Astrocyte (in vitro differentiated cells and primary cell): ENCODE measurements around the gene TIGD1. TPM values are rescaled to one million over a fixed set of nuclear protein-coding genes. Genes with fewer than 3 reads are reported as not detected.
"Not testable (repeated sequence)": the region's sequence is repeated elsewhere in the genome, so short reads cannot be mapped to it uniquely, and the experiment has no call there.

Experiments
- DNase-seq: peaks from one replicate; pipeline ENCODE4 v3.0.0-alpha.2; 2010; ENCODE audit warnings: low read depth
- FAIRE-seq: peaks from 2 replicates; lab custom pipeline; 2011; peaks lifted over from hg19 to GRCh38; lab: Jason Lieb, UNC
- H2AFZ ChIP-seq: 2 replicates; pipeline ENCODE4 v1.6.0; 2012; ENCODE audit warnings: low read depth, low read length, inconsistent platforms
- H3K27ac ChIP-seq: 2 replicates; pipeline ENCODE4 v1.5.1; 2011; ENCODE audit warnings: low read depth, low read length, inconsistent platforms
- H3K27me3 ChIP-seq: 2 replicates; pipeline ENCODE4 v1.6.0; 2011; ENCODE audit warnings: low read length, inconsistent platforms; ENCODE audit not compliant: insufficient read depth
- H3K36me3 ChIP-seq: 2 replicates; pipeline ENCODE4 v1.5.1; 2011; ENCODE audit warnings: low read length, inconsistent platforms; ENCODE audit not compliant: insufficient read depth
- H3K4me1 ChIP-seq: 2 replicates; pipeline ENCODE4 v1.5.1; 2011; ENCODE audit warnings: low read length, inconsistent platforms; ENCODE audit not compliant: insufficient read depth
- H3K4me2 ChIP-seq: 2 replicates; pipeline ENCODE4 v1.6.0; 2012; ENCODE audit warnings: low read length, inconsistent platforms
- H3K4me3 ChIP-seq: 2 replicates; pipeline ENCODE4 v1.5.1; 2011; ENCODE audit warnings: low read depth, mild to moderate bottlenecking, low read length, inconsistent platforms; ENCODE audit not compliant: insufficient read depth
- H3K79me2 ChIP-seq: 2 replicates; pipeline ENCODE4 v1.6.0; 2012; ENCODE audit warnings: mild to moderate bottlenecking, low read length, inconsistent platforms; ENCODE audit not compliant: insufficient read depth
- H3K9ac ChIP-seq: 2 replicates; pipeline ENCODE4 v1.6.0; 2012; ENCODE audit warnings: mild to moderate bottlenecking, low read length, inconsistent platforms
- H3K9me3 ChIP-seq: 2 replicates; pipeline ENCODE4 v1.5.1; 2012; ENCODE audit warnings: low read depth, mild to moderate bottlenecking, low read length, inconsistent platforms; ENCODE audit not compliant: insufficient read depth
- H4K20me1 ChIP-seq: 2 replicates; pipeline ENCODE4 v1.6.0; 2012; ENCODE audit warnings: low read length, inconsistent platforms; ENCODE audit not compliant: insufficient read depth
- H3K27ac Mint-ChIP-seq: one replicate; pipeline ENCODE4 v1.8.0; 2021; ENCODE audit warnings: mild to moderate bottlenecking, mixed read lengths; ENCODE audit not compliant: unreplicated experiment
- H3K27me3 Mint-ChIP-seq: one replicate; pipeline ENCODE4 v1.8.0; 2021; ENCODE audit warnings: low read depth, mixed read lengths; ENCODE audit not compliant: unreplicated experiment
- H3K36me3 Mint-ChIP-seq: one replicate; pipeline ENCODE4 v1.8.0; 2021; ENCODE audit warnings: low read depth, mixed read lengths; ENCODE audit not compliant: unreplicated experiment
- H3K4me1 Mint-ChIP-seq: one replicate; pipeline ENCODE4 v1.8.0; 2021; ENCODE audit warnings: low read depth, mixed read lengths; ENCODE audit not compliant: unreplicated experiment
- H3K4me3 Mint-ChIP-seq: one replicate; pipeline ENCODE4 v1.8.0; 2021; ENCODE audit warnings: mild to moderate bottlenecking, moderate library complexity, mixed read lengths; ENCODE audit not compliant: unreplicated experiment
- H3K9me3 Mint-ChIP-seq: one replicate; pipeline ENCODE4 v1.8.0; 2021; ENCODE audit warnings: mild to moderate bottlenecking, mixed read lengths; ENCODE audit not compliant: unreplicated experiment
- CTCF ChIP-seq: IDR thresholded peaks from 2 replicates; pipeline ENCODE4 v1.5.1; 2011; ENCODE audit warnings: low read depth, mild to moderate bottlenecking, inconsistent platforms, low read length, moderate library complexity; ENCODE audit not compliant: insufficient read depth
- EZH2 ChIP-seq: IDR thresholded peaks from 2 replicates; pipeline ENCODE4 v1.6.1; 2012; ENCODE audit warnings: mild to moderate bottlenecking, low read length, inconsistent platforms; ENCODE audit not compliant: insufficient read depth
- total RNA-seq: library from RNA; stranded (reverse); gene quantifications from 2 replicates; pipeline ENCODE4 v1.2.1, GENCODE V29; 2021

Gene TIGD1
- total RNA-seq, 1 donor from 2014 or later = 6.5 TPM

- Histone ChIP-seq H3K36me3 (no peaks in the 10 kb centered on the region), H4K20me1 (no peaks in the 10 kb centered on the region), H2AFZ (no peak overlapping the region), H3K4me3 (no peak overlapping the region), H3K27me3 (no peaks in the 10 kb centered on the region), H3K9ac (no peak overlapping the region), H3K79me2 (no peaks in the 10 kb centered on the region), H3K4me1 (no peaks in the 10 kb centered on the region), H3K27ac (no peak overlapping the region), H3K4me2 (no peak overlapping the region), H3K9me3 (peaks cover 4% of the 10 kb centered on the region)
- Mint-ChIP-seq H3K4me1 (peaks cover 2% of the 10 kb centered on the region), H3K4me3 (no peak overlapping the region), H3K27me3 (peaks cover 14% of the 10 kb centered on the region), H3K36me3 (peaks cover 5% of the 10 kb centered on the region), H3K9me3 (peaks cover 3% of the 10 kb centered on the region), H3K27ac (no peak overlapping the region)
- FAIRE-seq (no peak), DNase-seq (no peak)
- TF ChIP-seq CTCF (no peak), EZH2 (no peak)
Measured at GRCh38 chr2:232533944-232534710, 16.2 kb downstream of the TIGD1 start.

- H3K27me3 Mint-ChIP-seq = peaks cover 27% of the 10 kb centered on the region
- H3K4me3 ChIP-seq, H3K4me1 Mint-ChIP-seq, H3K9me3 ChIP-seq, H3K9me3 Mint-ChIP-seq, H4K20me1 ChIP-seq, H3K4me3 Mint-ChIP-seq, H3K9ac ChIP-seq, H3K27me3 ChIP-seq, H3K27ac Mint-ChIP-seq, H3K4me1 ChIP-seq, H3K36me3 ChIP-seq, H3K79me2 ChIP-seq, FAIRE-seq, H3K36me3 Mint-ChIP-seq, H3K27ac ChIP-seq, H2AFZ ChIP-seq, DNase-seq, H3K4me2 ChIP-seq: not testable (repeated sequence)
Measured at GRCh38 chr2:232532821-232533220, 17.5 kb downstream of the TIGD1 start.

GRCh38 chr2:232532419-232532818 is 17.9 kb downstream of the TIGD1 start:
- H3K4me1 Mint-ChIP-seq = peaks cover 4% of the 10 kb centered on the region
- Histone ChIP-seq H3K9me3 (peaks cover 4% of the 10 kb centered on the region), H3K27ac (no peak overlapping the region), H3K4me2 (no peak overlapping the region), H2AFZ (no peak overlapping the region), H3K27me3 (peaks cover 2% of the 10 kb centered on the region), H3K4me1 (no peaks in the 10 kb centered on the region), H4K20me1 (no peaks in the 10 kb centered on the region), H3K79me2 (no peaks in the 10 kb centered on the region), H3K9ac (no peak overlapping the region), H3K36me3 (no peaks in the 10 kb centered on the region), H3K4me3 (no peak overlapping the region)
- FAIRE-seq = no peak
- peaks cover 31% of the 10 kb centered on the region for H3K27me3 Mint-ChIP-seq
- no peak overlapping the region for H3K27ac Mint-ChIP-seq
- TF ChIP-seq EZH2 = no peak
- TF ChIP-seq CTCF = no peak
- H3K36me3 Mint-ChIP-seq = peaks cover 4% of the 10 kb centered on the region
- DNase-seq = no peak
- H3K9me3 Mint-ChIP-seq = peaks cover 3% of the 10 kb centered on the region
- H3K4me3 Mint-ChIP-seq = no peak overlapping the region
